KMS-11 (cell line): ENCODE measurements around the gene ZNF136.

Experiments used
- H2AFZ ChIP-seq: fragments of 200-600 bp; sonication (generic); 2 replicates; pipeline ENCODE4 v1.6.1; 2016; ENCODE audit warnings: antibody characterized with exemption, mixed run types, low read depth
- H3K27ac ChIP-seq: fragments of 200-600 bp; sonication (generic); 2 replicates; pipeline ENCODE4 v1.6.1; 2016; ENCODE audit warnings: mild to moderate bottlenecking, mixed run types
- H3K27me3 ChIP-seq: fragments of 200-600 bp; sonication (generic); 2 replicates; pipeline ENCODE4 v1.6.1; 2017; ENCODE audit warnings: mild to moderate bottlenecking, low read depth, mixed run types, moderate library complexity; ENCODE audit not compliant: insufficient read depth
- H3K36me3 ChIP-seq: fragments of 200-600 bp; sonication (generic); 2 replicates; pipeline ENCODE4 v1.6.1; 2017; ENCODE audit warnings: mild to moderate bottlenecking, mixed run types; ENCODE audit not compliant: insufficient read depth
- H3K4me1 ChIP-seq: fragments of 200-600 bp; sonication (generic); 2 replicates; pipeline ENCODE4 v1.6.1; 2016; ENCODE audit warnings: mild to moderate bottlenecking, low read depth, mixed run types; ENCODE audit not compliant: poor library complexity, severe bottlenecking
- H3K4me2 ChIP-seq: fragments of 200-600 bp; sonication (generic); 2 replicates; pipeline ENCODE4 v1.7.0; 2016; ENCODE audit warnings: mild to moderate bottlenecking, mixed run types
- H3K4me3 ChIP-seq: fragments of 200-600 bp; sonication (generic); IDR thresholded peaks from 2 replicates; pipeline ENCODE4 v1.6.1; 2017; ENCODE audit warnings: low read depth, low read length, mixed read lengths; ENCODE audit not compliant: insufficient read depth
- H3K79me2 ChIP-seq: fragments of 200-600 bp; sonication (generic); 2 replicates; pipeline ENCODE4 v1.6.1; 2016; ENCODE audit warnings: low read depth, mixed run types; ENCODE audit not compliant: insufficient read depth
- H3K9ac ChIP-seq: fragments of 200-600 bp; sonication (generic); 2 replicates; pipeline ENCODE4 v1.6.1; 2016; ENCODE audit warnings: mild to moderate bottlenecking, mixed run types
- H4K20me1 ChIP-seq: fragments of 200-600 bp; sonication (generic); 2 replicates; pipeline ENCODE4 v1.6.1; 2016; ENCODE audit warnings: mild to moderate bottlenecking, mixed run types; ENCODE audit not compliant: insufficient read depth
- TF ChIP-seq, protein P1 (sequence below): fragments of 200-600 bp; sonication (generic); conservative IDR thresholded peaks from 2 replicates; pipeline ENCODE4 v1.6.1; 2017; ENCODE audit warnings: low read depth, mild to moderate bottlenecking, antibody characterized with exemption, low read length, moderate library complexity, mixed read lengths

The ZNF136 gene

DNA sequence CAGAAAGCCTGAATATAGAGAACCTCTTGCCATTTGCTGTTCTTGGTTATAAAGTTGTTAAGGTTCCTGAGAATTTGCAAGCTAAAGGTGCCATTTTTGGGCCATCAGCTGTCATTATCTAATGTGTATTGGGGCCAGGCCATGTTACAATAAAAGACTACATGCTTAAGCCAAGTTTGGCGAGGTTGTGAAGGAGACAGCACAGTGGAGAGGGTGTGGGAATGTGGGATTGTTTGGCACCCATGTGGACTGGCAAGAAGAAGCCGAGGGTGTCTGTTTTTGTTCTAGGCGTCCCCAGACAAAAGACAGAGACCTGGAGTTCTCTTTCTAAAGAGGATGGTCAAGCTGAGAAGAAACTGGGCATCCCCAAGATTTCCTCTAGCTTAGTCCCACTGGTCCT lies 67.1 kb downstream of the ZNF136 start:
- Histone ChIP-seq H4K20me1 (no peaks in the 10 kb centered on the region), H3K27ac (no peak overlapping the region), H3K4me3 (no peak overlapping the region), H3K27me3 (no peaks in the 10 kb centered on the region), H3K9ac (no peak overlapping the region), H3K4me2 (no peak overlapping the region), H2AFZ (no peak overlapping the region), H3K36me3 (no peaks in the 10 kb centered on the region), H3K79me2 (no peaks in the 10 kb centered on the region), H3K4me1 (no peaks in the 10 kb centered on the region)
- TF ChIP-seq, protein P1, sequence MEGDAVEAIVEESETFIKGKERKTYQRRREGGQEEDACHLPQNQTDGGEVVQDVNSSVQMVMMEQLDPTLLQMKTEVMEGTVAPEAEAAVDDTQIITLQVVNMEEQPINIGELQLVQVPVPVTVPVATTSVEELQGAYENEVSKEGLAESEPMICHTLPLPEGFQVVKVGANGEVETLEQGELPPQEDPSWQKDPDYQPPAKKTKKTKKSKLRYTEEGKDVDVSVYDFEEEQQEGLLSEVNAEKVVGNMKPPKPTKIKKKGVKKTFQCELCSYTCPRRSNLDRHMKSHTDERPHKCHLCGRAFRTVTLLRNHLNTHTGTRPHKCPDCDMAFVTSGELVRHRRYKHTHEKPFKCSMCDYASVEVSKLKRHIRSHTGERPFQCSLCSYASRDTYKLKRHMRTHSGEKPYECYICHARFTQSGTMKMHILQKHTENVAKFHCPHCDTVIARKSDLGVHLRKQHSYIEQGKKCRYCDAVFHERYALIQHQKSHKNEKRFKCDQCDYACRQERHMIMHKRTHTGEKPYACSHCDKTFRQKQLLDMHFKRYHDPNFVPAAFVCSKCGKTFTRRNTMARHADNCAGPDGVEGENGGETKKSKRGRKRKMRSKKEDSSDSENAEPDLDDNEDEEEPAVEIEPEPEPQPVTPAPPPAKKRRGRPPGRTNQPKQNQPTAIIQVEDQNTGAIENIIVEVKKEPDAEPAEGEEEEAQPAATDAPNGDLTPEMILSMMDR, result no peak

- TF ChIP-seq, protein P1, result no peak
- no peaks in the 10 kb centered on the region for H3K4me1 ChIP-seq
- no peaks in the 10 kb centered on the region for H3K36me3 ChIP-seq
- no peaks in the 10 kb centered on the region for H3K79me2 ChIP-seq
- no peak overlapping the region for H3K4me3 ChIP-seq
- H2AFZ ChIP-seq, result no peak overlapping the region
- H3K27me3 ChIP-seq, result no peaks in the 10 kb centered on the region
- no peaks in the 10 kb centered on the region for H4K20me1 ChIP-seq
- no peak overlapping the region for H3K9ac ChIP-seq
- no peak overlapping the region for H3K27ac ChIP-seq
- no peak overlapping the region for H3K4me2 ChIP-seq
These were observed 68.1 kb downstream of the ZNF136 start for GRCh38 chr19:12230751-12231733.

- Histone ChIP-seq H2AFZ (no peak overlapping the region), H3K4me3 (no peak overlapping the region), H3K27me3 (no peaks in the 10 kb centered on the region), H3K4me1 (no peaks in the 10 kb centered on the region), H3K9ac (no peak overlapping the region), H3K4me2 (no peak overlapping the region), H3K79me2 (no peaks in the 10 kb centered on the region), H3K36me3 (no peaks in the 10 kb centered on the region), H3K27ac (no peak overlapping the region), H4K20me1 (no peaks in the 10 kb centered on the region)
- TF ChIP-seq, protein P1, result no peak
These were observed 70.1 kb downstream of the ZNF136 start for GRCh38 chr19:12232961-12233360.

GRCh38 chr19:12237143-12237839 lies 74.4 kb downstream of the ZNF136 start:
- Histone ChIP-seq H3K36me3 (no peaks in the 10 kb centered on the region), H2AFZ (no peak overlapping the region), H3K9ac (no peak overlapping the region), H3K4me1 (no peaks in the 10 kb centered on the region), H3K4me2 (no peak overlapping the region), H4K20me1 (no peaks in the 10 kb centered on the region), H3K4me3 (no peak overlapping the region), H3K79me2 (no peaks in the 10 kb centered on the region), H3K27ac (no peak overlapping the region), H3K27me3 (no peaks in the 10 kb centered on the region)
- TF ChIP-seq, protein P1, result no peak
